GM12891 (cell line): ENCODE measurements around the gene BICD1.

Source experiments
- DNase-seq: peaks from one replicate; pipeline ENCODE4 v3.0.0; 2011; ENCODE audit warnings: low spot score; ENCODE audit not compliant: insufficient read length
- FAIRE-seq: peaks from 2 replicates; lab custom pipeline; 2011; peaks lifted over from hg19 to GRCh38; lab: Jason Lieb, UNC
- PAX5 ChIP-seq: IDR thresholded peaks from 2 replicates; pipeline ENCODE4 v1.6.1; 2011; ENCODE audit warnings: low read length, moderate library complexity, mild to moderate bottlenecking; ENCODE audit not compliant: insufficient read depth, severe bottlenecking
- POLR2A ChIP-seq: IDR thresholded peaks from 2 replicates; pipeline ENCODE4 v1.6.1; 2011; ENCODE audit warnings: low read depth, low read length, control low read depth
- POLR2AphosphoS5 ChIP-seq: IDR thresholded peaks from 2 replicates; pipeline ENCODE4 v1.6.1; 2011; ENCODE audit warnings: low read depth, low read length, control low read depth
- POU2F2 ChIP-seq: IDR thresholded peaks from 2 replicates; pipeline ENCODE4 v1.6.1; 2011; ENCODE audit warnings: low read depth, mild to moderate bottlenecking, control low read depth, low read length, moderate library complexity
- SPI1 ChIP-seq: IDR thresholded peaks from 2 replicates; pipeline ENCODE4 v1.6.1; 2011; ENCODE audit warnings: low read depth, low read length, control low read depth
- TAF1 ChIP-seq: IDR thresholded peaks from 2 replicates; pipeline ENCODE4 v1.6.1; 2011; ENCODE audit warnings: low read depth, low read length, control low read depth

Gene BICD1

DNA sequence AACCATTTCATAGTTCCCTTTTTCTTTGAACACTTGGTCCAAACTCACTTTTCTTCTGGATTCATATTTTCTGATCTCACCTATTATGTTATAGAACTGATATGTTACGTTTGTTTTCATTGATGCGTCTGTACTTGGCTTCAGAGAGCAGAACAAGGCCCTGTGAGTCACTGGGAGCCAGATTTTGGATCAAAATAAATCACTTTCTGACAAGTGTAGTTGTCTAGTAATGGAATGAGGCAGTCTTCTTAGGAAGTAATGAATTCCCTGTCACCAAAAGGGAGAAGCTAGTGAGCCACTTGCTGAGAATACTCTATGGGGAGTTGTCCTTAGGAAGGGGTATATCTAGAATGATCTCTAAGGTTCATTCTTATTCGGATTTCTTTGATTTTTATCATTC lies 10.2 kb downstream of the BICD1 start:
- FAIRE-seq (no peak), DNase-seq (no peak)
- TF ChIP-seq POLR2A (no peak), POLR2AphosphoS5 (no peak), PAX5 (no peak), POU2F2 (no peak), TAF1 (no peak), SPI1 (no peak)

DNA sequence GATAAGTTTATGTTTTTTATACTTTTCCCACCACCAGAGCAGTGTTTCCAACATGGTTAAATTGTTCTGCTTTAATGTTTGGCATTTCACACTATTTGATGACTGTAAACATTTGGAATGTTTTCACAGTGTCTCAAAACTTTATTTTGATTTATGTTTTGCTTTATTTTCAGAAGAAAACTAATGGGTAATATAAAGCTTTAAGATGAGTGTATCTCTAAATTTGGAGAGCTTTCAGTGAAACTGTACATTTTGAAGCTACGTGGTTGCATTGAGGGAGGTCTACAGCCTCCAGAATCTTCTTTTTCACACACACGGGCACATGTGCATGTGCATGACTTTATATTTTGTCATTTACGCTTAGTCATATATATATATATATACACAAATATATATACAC lies 10.7 kb downstream of the BICD1 start:
- no peak for DNase-seq
- no peak for FAIRE-seq
- TF ChIP-seq TAF1 (no peak), PAX5 (no peak), POLR2AphosphoS5 (no peak), POLR2A (no peak), SPI1 (no peak), POU2F2 (no peak)

DNA sequence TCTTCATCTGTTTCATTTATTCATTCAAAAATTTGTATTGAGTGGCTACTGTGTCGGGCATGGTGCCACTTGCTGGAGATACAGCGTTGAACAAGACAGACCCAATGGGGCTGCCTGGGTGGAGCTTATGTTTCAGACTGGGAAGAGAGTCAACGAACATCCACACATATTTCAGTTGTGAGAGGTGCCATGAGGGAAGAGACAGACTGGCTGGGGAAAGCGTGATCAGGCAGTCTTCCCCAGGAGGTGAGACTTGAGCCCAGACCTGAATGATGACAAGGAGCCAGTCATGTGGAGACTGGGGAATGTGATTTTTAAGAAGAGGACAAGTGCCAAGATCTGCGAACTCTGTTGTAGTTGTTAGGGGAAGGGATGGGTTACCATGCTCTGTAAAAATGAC lies 12.2 kb downstream of the BICD1 start:
- DNase-seq, result no peak

DNA sequence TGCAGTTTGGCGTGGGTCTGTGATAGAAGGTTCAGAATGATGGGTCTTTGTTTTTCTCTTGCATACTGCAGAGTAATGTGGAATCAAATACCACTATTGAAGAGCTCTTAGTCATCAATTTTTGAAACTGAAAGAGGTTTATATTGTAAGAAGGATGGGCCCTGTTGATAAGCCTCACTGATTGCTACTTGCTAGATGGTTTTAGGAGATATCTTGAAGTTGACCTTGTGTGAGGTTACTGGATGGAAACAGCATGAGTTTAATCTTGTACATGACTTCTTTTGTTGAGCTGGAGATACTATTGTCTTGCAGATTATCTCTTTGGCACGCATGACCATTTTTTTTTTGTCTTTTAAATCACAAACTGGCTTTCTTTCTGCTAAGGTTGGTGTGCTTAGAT lies 13.8 kb downstream of the BICD1 start:
- DNase-seq (peak; percentile 36), FAIRE-seq (peak; percentile 51)
- TF ChIP-seq TAF1 (no peak), POLR2AphosphoS5 (no peak), POLR2A (no peak), PAX5 (no peak), POU2F2 (no peak), SPI1 (no peak)

More for the DNA sequence above, 12.2 kb downstream of the BICD1 start:
- TF ChIP-seq POLR2A (no peak), POU2F2 (no peak), POLR2AphosphoS5 (no peak), SPI1 (no peak)
- no peak for FAIRE-seq

DNA sequence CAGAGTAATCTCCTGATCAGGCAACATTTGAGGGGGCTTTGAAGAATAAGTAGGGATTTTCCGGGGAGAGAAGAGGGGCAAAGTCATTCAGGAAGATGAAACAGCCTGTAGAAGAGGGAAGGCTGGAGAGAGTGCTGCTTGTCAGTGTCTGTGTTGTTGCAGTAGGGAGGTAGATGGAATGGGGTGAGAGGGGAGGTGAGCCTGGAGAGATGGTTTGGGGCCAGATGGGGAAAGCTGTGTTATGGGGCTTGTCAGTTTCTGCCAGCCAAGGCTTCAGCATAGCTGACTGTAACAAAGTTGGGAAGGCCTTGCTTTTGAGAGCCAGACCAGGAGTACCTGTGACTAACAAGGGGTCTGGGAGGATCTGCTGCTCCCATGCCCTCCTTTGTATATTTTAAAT lies 18.0 kb downstream of the BICD1 start:
- no peak for TF ChIP-seq POLR2A
- no peak for TF ChIP-seq SPI1
- no peak for TF ChIP-seq POU2F2
- TF ChIP-seq PAX5, result no peak
- no peak for TF ChIP-seq TAF1
- DNase-seq, result no peak
- no peak for FAIRE-seq

DNA sequence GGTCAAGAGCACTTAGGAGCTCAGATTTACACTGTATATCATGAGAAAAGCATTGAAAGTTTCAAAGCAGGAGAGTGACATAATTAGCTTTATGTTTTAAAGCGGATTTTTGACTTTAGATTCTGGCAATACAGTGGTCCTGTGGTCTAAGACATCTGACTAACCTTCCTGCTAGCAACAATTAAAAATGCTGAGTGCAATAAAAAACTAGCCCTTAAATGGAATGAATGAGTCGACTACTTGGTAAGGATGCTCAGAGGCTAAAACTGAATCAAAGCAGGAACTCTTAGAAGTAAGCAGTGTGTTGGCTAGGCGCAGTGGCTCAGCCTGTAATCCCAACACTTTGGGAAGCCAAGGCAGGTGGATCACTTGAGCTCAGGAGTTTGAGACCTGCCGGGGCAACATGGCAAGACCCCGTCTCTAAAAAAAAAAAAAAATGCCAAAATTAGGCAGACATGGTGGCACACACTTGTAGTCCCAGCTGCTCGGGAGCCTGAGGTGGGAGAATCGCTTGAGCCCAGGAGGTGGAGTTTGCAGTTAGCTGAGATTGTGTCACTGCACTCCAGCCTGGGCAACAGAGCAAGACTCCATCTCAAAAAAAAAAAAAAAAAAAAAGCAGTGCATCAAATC lies 18.9 kb downstream of the BICD1 start:
- FAIRE-seq (no peak), DNase-seq (no peak)
- TF ChIP-seq SPI1 (no peak), POLR2AphosphoS5 (no peak), POU2F2 (no peak), POLR2A (no peak), PAX5 (no peak), TAF1 (no peak)

DNA sequence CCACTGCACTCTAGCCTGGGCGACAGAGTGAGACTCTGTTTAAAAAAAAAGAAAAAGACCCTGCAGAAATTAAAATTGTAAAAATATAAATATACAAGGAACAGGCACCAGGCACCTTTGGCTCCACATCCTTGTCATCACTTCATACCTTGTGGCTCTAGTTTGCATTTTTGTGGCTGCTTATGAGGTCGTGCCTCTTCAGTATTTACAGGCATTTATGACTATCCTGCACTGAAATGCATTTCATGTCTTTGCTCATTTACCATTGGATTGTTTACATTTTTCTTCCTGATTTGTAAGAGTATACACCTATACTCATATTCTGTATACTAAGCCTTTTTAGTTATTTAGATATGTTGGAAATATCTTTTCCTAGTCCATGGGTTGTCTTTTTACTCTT lies 20.1 kb downstream of the BICD1 start:
- FAIRE-seq, result no peak
- no peak for DNase-seq

DNA sequence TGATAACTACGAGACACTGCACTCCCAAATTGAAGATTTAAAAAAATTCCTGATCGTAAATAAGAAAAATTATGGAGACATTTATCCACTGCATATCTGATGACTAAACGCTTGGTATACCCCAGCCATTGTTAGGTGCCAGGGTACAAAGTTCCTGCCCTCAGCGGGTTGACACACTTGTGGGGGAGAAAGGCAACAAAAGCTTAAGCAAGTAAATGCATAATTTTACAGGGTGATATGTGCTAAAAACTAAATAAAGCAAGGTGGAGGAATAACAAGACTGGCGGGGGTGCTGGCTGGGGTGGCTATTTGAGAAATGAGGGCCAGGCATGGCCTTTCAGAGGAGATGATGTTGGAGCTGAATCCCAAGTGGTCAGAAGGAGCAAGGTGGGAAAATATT lies 25.0 kb downstream of the BICD1 start:
- no peak for DNase-seq
- TF ChIP-seq POLR2A, result no peak
- TF ChIP-seq PAX5, result no peak
- TF ChIP-seq TAF1, result no peak
- TF ChIP-seq POU2F2, result no peak
- FAIRE-seq, result no peak

More for the DNA sequence above, 20.1 kb downstream of the BICD1 start:
- no peak for TF ChIP-seq TAF1
- no peak for TF ChIP-seq PAX5
- TF ChIP-seq POLR2AphosphoS5, result no peak
- no peak for TF ChIP-seq POU2F2
- no peak for TF ChIP-seq SPI1
- TF ChIP-seq POLR2A, result no peak

DNA sequence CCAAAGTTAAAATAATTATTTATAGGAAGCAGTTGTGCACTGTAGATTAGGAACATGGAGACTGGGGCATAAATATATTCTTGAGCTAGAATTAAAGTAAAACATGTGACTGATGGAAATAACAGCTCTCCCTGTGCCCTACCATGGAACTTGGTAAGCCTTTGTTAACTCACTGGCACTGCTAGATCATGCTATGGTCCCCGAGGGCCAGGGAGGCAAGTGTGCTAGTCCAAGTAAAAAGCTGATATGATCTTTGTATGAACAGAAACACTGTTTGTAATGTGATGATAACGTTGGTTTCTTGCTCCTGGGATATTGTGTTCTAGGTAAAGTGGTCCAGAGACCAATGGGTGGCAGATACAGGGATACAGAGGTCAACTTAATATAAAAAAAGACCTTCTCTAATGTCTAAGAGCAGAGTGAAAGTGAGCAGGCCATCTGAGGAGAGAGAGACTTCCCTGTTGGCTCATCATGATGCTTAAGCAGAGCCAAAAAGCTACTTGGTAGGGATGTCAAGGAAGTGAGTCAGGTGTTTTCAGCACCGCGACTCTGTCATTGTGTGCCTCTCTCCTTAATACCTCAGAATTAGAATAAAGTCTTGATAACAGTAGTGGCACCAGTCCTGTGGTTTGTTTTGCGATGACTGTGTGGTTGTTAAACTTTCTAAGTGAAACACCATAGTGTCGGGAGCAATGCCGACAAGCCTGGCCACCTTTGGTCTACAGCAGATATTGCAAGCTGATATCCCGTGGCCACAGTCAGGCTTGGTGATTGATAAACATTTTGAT lies 27.6 kb downstream of the BICD1 start:
- TF ChIP-seq PAX5 (no peak), POLR2A (0 out of 2 replicates have a peak, but pooled peaks have one; percentile 32), POLR2AphosphoS5 (no peak), POU2F2 (peak; percentile 91), SPI1 (0 out of 2 replicates have a peak, but pooled peaks have one; percentile 39), TAF1 (0 out of 2 replicates have a peak, but pooled peaks have one; percentile 41)
- DNase-seq (no peak), FAIRE-seq (peak; percentile 83)

DNA sequence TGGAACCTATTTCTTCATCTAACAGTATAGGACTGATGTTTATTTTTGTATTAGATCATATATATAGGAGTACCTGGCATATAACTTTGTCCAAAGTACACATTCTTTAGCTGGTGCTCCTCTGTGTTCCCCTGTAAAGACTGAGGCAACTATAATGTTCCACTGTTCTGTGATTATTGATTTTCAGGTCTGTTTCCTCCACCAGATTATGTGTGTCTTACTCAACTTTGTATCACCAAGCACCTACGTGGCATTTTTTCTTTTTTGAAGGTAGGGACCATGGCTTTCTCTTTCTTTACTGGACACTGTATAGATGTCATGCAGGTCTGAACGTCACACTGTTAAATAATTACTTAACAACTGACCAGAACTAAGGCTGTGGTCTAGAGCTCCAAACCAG lies 29.3 kb downstream of the BICD1 start:
- FAIRE-seq, result no peak
- no peak for DNase-seq
- no peak for TF ChIP-seq POU2F2
- no peak for TF ChIP-seq SPI1
- TF ChIP-seq PAX5, result no peak
- TF ChIP-seq TAF1, result no peak
- TF ChIP-seq POLR2AphosphoS5, result no peak
- TF ChIP-seq POLR2A, result no peak
